AG09309 (cell line): ENCODE data around the gene PAX5.

Experiments
- DNase-seq: peaks from one replicate; pipeline ENCODE4 v3.0.0-alpha.2; 2010; ENCODE audit warnings: low read depth
- H3K4me3 ChIP-seq: 2 replicates; pipeline ENCODE4 v1.5.1; 2011; ENCODE audit warnings: mild to moderate bottlenecking, low read depth, low read length, moderate library complexity; ENCODE audit not compliant: control insufficient read depth
- CTCF ChIP-seq: IDR thresholded peaks from 2 replicates; pipeline ENCODE4 v1.5.1; 2011; ENCODE audit warnings: mild to moderate bottlenecking, low read depth, low read length, inconsistent platforms; ENCODE audit not compliant: insufficient read depth, control insufficient read depth; ENCODE audit errors: missing control alignments

PAX5 gene

DNA sequence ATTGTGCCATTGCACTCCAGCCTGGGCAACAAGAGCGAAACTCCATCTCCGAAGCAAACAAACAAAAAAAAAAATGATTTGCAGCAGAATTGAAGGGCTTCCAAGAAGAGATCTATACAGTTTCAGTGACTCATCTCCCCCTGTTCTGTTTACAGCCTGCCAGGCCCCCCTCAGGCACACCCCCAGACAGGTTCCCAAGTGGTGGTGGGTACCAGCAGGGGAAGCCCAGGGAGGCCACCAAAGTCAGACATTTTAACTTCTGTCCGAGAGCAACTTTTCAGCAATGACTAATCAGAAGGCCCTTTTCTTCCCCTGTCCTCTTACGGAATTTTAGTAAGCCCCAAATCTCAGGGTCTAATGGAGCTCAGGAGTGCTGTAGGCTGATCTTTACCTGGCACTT is 98.7 kb downstream of the PAX5 start:
- H3K4me3 ChIP-seq: no peak overlapping the region
- no peak for TF ChIP-seq CTCF
- no peak for DNase-seq

DNA sequence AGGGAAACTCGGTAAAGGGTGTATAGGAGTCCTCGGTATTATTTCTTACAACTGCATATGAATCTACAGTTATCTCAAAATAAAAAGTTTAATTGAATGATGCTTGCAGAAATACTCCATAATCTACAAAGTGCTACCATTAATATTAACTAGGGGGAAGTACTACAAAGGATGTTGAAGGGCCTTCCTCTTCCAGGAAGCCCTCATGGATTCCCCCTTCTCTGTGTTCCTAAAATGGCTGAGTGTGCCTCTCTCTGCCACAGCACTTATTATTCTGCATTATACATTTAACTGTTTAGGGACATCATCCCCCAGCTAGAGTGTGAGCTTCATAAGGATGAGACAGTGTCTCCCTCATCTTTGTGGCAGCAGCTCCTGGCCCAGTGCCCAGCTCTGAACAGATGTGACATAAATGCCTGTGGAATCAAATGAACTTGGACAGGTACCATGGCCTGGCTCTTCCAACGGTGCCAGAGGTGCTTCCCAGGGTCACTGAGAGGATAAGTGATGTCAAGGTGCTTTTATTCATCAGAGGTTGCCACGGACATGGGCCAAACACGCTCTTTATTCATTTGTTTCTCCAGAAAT is 99.5 kb downstream of the PAX5 start:
- no peak for TF ChIP-seq CTCF
- no peak overlapping the region for H3K4me3 ChIP-seq
- DNase-seq: no peak

DNA sequence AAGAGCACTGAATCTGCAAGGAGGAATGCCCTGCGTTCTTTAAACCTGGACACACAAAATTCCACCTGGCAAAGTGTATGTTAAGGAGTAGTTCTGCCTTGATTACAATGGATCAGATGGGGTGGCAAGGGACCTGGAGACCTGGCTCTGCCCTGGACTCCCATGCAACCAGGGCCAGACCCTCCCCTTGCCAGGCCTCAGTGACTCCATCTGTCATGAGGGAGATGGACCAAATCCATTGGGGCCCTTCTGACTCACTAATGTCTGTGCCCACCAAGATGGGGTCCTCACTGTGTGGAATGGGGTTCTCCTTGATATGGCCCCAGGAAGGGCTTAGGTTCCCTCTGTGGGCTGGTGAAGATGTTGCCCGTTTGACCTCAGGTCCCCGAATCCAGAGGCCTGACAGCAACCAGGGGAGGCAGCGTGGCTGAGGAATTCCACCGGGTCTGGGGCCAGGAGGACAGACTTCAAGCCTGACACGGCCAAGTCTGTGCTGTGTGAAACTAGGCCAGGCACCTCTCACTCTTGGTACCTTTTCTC is 100.3 kb downstream of the PAX5 start:
- no peak for DNase-seq
- no peak overlapping the region for H3K4me3 ChIP-seq

GRCh38 chr9:36932198-36932597 is 101.9 kb downstream of the PAX5 start:
- DNase-seq: no peak
- no peak overlapping the region for H3K4me3 ChIP-seq
- no peak for TF ChIP-seq CTCF

More for the DNA sequence above, 100.3 kb downstream of the PAX5 start:
- TF ChIP-seq CTCF: no peak

GRCh38 chr9:36930941-36931340 is 103.1 kb downstream of the PAX5 start:
- no peak overlapping the region for H3K4me3 ChIP-seq
- no peak for DNase-seq
- TF ChIP-seq CTCF: no peak

DNA sequence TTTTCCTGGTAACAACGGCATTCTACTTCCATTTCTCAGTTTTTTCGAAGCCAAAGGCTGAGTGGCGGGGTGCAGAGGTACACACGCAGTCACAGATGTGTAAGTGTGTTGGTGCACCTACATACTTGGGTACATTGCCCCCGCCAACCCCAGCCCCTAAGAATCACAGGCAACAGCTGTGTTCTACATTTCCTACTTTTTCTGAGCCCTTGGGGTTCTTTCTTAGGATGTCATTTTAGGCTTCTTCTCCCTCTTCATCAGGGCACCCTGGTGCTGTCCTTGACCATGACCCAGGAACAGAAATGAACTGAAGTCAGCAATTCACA is 104.8 kb downstream of the PAX5 start:
- DNase-seq: no peak
- no peak overlapping the region for H3K4me3 ChIP-seq
- TF ChIP-seq CTCF: no peak
